ENCODE results near the gene KCNG4. TPM values are rescaled to one million over a fixed set of nuclear protein-coding genes. Genes with fewer than 3 reads are reported as not detected.
"Not testable (repeated sequence)": the region's sequence is repeated elsewhere in the genome, so short reads cannot be mapped to it uniquely, and the experiment has no call there.

The KCNG4 gene
- total and polyA plus RNA-seq, 2 donors (not counting 1 experiment from before 2014, with no cell fraction given) = not detected

- H3K36me3 ChIP-seq (ENCODE audit: control insufficient read depth, insufficient read depth, low read length) = no peaks in the 10 kb centered on the region
- no peaks in the 10 kb centered on the region for H3K79me2 ChIP-seq (ENCODE audit: control insufficient read depth, insufficient read depth, low read length)
- H3K27ac ChIP-seq (ENCODE audit: insufficient read depth, low read length) = no peak overlapping the region
- no peak overlapping the region for H3K9ac ChIP-seq (ENCODE audit: insufficient read depth, low read length)
- peak in 1 of 2 donors; percentile 67 for DNase-seq (ENCODE audit: low read depth in 2 of 2)
- no peaks in the 10 kb centered on the region for H3K9me3 ChIP-seq (ENCODE audit: control insufficient read depth, insufficient read depth, low read depth, low read length)
- H3K4me3 ChIP-seq (replicated peaks in 1 of 4; ENCODE audit: control extremely low read depth in 1 of 4, insufficient read depth in 1 of 4, low read depth in 3 of 4, low read length in 4 of 4) = no peak overlapping the region
- H4K20me1 ChIP-seq (ENCODE audit: control insufficient read depth, extremely low read depth, insufficient read depth, low read length) = no peaks in the 10 kb centered on the region
- H3K4me2 ChIP-seq (ENCODE audit: extremely low read depth, insufficient read depth, low read length) = no peak overlapping the region
- H2AFZ ChIP-seq (ENCODE audit: low read length) = no peak overlapping the region
- peaks cover 3% of the 10 kb centered on the region for H3K27me3 ChIP-seq (ENCODE audit: control insufficient read depth, insufficient read depth, low read length)
- H3K4me1 ChIP-seq (ENCODE audit: control insufficient read depth, extremely low read depth, insufficient read depth, low read length) = no peaks in the 10 kb centered on the region
- TF ChIP-seq CTCF (conservative IDR thresholded peaks at IDR 0.05 in 1 of 2, IDR thresholded peaks at IDR 0.05 in 1 of 2; ENCODE audit: low read depth in 1 of 2, low read length in 2 of 2) = no peak
- no peak for TF ChIP-seq EZH2 (IDR thresholded peaks at IDR 0.05; ENCODE audit: low read length, missing control alignments)
These were observed 19.0 kb downstream of the KCNG4 start for GRCh38 chr16:84220851-84221250.

- H3K4me3 ChIP-seq (replicated peaks in 1 of 4; ENCODE audit: control extremely low read depth in 1 of 4, insufficient read depth in 1 of 4, low read depth in 3 of 4, low read length in 4 of 4) = no peak overlapping the region
- H3K27me3 ChIP-seq (ENCODE audit: control insufficient read depth, insufficient read depth, low read length) = peaks cover 3% of the 10 kb centered on the region
- H3K36me3 ChIP-seq (ENCODE audit: control insufficient read depth, insufficient read depth, low read length) = no peaks in the 10 kb centered on the region
- H3K27ac ChIP-seq (ENCODE audit: insufficient read depth, low read length) = no peak overlapping the region
- H3K79me2 ChIP-seq (ENCODE audit: control insufficient read depth, insufficient read depth, low read length) = no peaks in the 10 kb centered on the region
- H4K20me1 ChIP-seq (ENCODE audit: control insufficient read depth, extremely low read depth, insufficient read depth, low read length) = no peaks in the 10 kb centered on the region
- H3K4me2 ChIP-seq (ENCODE audit: extremely low read depth, insufficient read depth, low read length) = no peak overlapping the region
- no peak overlapping the region for H2AFZ ChIP-seq (ENCODE audit: low read length)
- no peak for TF ChIP-seq CTCF (conservative IDR thresholded peaks at IDR 0.05 in 1 of 2, IDR thresholded peaks at IDR 0.05 in 1 of 2; ENCODE audit: low read depth in 1 of 2, low read length in 2 of 2)
- no peaks in the 10 kb centered on the region for H3K9me3 ChIP-seq (ENCODE audit: control insufficient read depth, insufficient read depth, low read depth, low read length)
- no peaks in the 10 kb centered on the region for H3K4me1 ChIP-seq (ENCODE audit: control insufficient read depth, extremely low read depth, insufficient read depth, low read length)
- DNase-seq (ENCODE audit: low read depth in 2 of 2) = no peak
- H3K9ac ChIP-seq (ENCODE audit: insufficient read depth, low read length) = no peak overlapping the region
These were observed 20.9 kb downstream of the KCNG4 start for GRCh38 chr16:84218956-84219355.

DNA sequence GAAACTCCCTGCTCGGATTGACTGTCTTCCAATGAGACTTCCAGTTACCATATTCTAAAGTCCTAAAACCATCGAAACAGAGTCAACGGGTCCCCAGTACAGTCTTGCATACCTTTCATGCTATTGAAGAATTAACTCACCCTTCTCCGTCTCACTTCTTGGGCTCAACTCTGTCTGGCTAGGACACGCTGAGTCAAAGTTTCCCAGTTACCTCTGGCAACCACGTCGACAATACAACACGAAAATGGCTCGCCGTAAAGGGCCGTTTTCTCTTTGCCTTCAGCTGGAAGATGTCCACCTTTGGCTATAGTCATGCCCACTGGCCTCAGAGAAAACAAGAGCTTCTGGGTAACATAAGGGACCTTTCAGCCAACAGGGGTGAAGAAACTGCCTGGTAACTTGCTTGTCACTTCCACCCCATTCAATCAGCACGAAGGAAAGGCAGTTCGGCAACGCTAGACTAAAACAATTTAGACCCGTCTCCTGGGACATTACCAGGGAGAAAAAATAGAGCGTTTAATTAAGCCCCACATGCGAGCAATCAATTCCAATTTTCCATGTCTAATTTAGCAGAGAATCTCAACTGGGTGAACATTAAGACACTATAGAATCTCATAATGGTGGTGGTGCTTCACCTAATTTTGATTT, 21.5 kb downstream of the KCNG4 start:
- Histone ChIP-seq H4K20me1 (ENCODE audit: control insufficient read depth, extremely low read depth, insufficient read depth, low read length) (no peaks in the 10 kb centered on the region), H3K4me1 (ENCODE audit: control insufficient read depth, extremely low read depth, insufficient read depth, low read length) (no peaks in the 10 kb centered on the region), H3K9ac (ENCODE audit: insufficient read depth, low read length) (no peak overlapping the region), H3K9me3 (ENCODE audit: control insufficient read depth, insufficient read depth, low read depth, low read length) (no peaks in the 10 kb centered on the region), H3K79me2 (ENCODE audit: control insufficient read depth, insufficient read depth, low read length) (no peaks in the 10 kb centered on the region), H3K4me2 (ENCODE audit: extremely low read depth, insufficient read depth, low read length) (no peak overlapping the region), H3K4me3 (replicated peaks in 1 of 4; ENCODE audit: control extremely low read depth in 1 of 4, insufficient read depth in 1 of 4, low read depth in 3 of 4, low read length in 4 of 4) (no peak overlapping the region), H3K36me3 (ENCODE audit: control insufficient read depth, insufficient read depth, low read length) (no peaks in the 10 kb centered on the region), H3K27me3 (ENCODE audit: control insufficient read depth, insufficient read depth, low read length) (peaks cover 3% of the 10 kb centered on the region), H3K27ac (ENCODE audit: insufficient read depth, low read length) (no peak overlapping the region), H2AFZ (ENCODE audit: low read length) (no peak overlapping the region)
- peak in 1 of 2 donors; percentile 42 for DNase-seq (ENCODE audit: low read depth in 2 of 2)
- TF ChIP-seq CTCF (conservative IDR thresholded peaks at IDR 0.05 in 1 of 2, IDR thresholded peaks at IDR 0.05 in 1 of 2; ENCODE audit: low read depth in 1 of 2, low read length in 2 of 2) (no peak), EZH2 (IDR thresholded peaks at IDR 0.05; ENCODE audit: low read length, missing control alignments) (no peak)

- not testable (repeated sequence) for H3K4me2 ChIP-seq (ENCODE audit: extremely low read depth, insufficient read depth, low read length); H2AFZ ChIP-seq (ENCODE audit: low read length)
These were observed 23.7 kb downstream of the KCNG4 start for GRCh38 chr16:84216144-84216543.

More at GRCh38 chr16:84216144-84216543, 23.7 kb downstream of the KCNG4 start:
- not testable (repeated sequence) for H4K20me1 ChIP-seq (ENCODE audit: control insufficient read depth, extremely low read depth, insufficient read depth, low read length); H3K9me3 ChIP-seq (ENCODE audit: control insufficient read depth, insufficient read depth, low read depth, low read length); H3K4me1 ChIP-seq (ENCODE audit: control insufficient read depth, extremely low read depth, insufficient read depth, low read length); H3K27me3 ChIP-seq (ENCODE audit: control insufficient read depth, insufficient read depth, low read length); H3K27ac ChIP-seq (ENCODE audit: insufficient read depth, low read length); H3K9ac ChIP-seq (ENCODE audit: insufficient read depth, low read length); H3K4me3 ChIP-seq (replicated peaks in 1 of 4; ENCODE audit: control extremely low read depth in 1 of 4, insufficient read depth in 1 of 4, low read depth in 3 of 4, low read length in 4 of 4); H3K36me3 ChIP-seq (ENCODE audit: control insufficient read depth, insufficient read depth, low read length); DNase-seq (ENCODE audit: low read depth in 2 of 2); H3K79me2 ChIP-seq (ENCODE audit: control insufficient read depth, insufficient read depth, low read length)

All from fibroblast of lung (primary cell).